Testis (tissue), 2 donors: ENCODE data around the gene KLK14.

ENCODE experiments used
- POLR2A ChIP-seq: fragments of 450-650 bp; IDR thresholded peaks from one replicate; pipeline ENCODE4 v1.6.1; 2017; ENCODE audit warnings: antibody characterized with exemption, mild to moderate bottlenecking, moderate library complexity
- TF ChIP-seq, protein P1 (sequence below), 3 experiments: fragments of 450-650 bp in 2 of 3; fragments of 200-600 bp in 1 of 3; sonication (generic) in 1 of 3; IDR thresholded peaks; one replicate each; pipeline ENCODE4 v1.5.1; 2016 to 2019; ENCODE audit warnings: antibody characterized with exemption in 3 of 3, mild to moderate bottlenecking in 2 of 3, moderate library complexity in 1 of 3

DNA sequence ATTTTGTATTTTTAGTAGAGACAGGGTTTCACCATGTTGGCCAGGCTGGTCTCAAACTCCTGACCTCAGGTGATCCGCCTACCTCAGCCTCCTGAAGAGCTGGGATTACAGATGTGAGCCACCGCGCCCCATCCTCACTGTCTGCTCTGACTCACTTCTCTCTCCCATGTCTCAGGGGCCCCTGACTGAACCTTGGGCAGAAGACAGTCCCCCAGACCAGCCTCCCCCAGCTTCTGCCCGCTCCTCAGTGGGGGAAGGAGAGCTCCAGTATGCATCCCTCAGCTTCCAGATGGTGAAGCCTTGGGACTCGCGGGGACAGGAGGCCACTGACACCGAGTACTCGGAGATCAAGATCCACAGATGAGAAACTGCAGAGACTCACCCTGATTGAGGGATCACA is 47.0 kb upstream of the KLK14 start:
- TF ChIP-seq, protein P1, sequence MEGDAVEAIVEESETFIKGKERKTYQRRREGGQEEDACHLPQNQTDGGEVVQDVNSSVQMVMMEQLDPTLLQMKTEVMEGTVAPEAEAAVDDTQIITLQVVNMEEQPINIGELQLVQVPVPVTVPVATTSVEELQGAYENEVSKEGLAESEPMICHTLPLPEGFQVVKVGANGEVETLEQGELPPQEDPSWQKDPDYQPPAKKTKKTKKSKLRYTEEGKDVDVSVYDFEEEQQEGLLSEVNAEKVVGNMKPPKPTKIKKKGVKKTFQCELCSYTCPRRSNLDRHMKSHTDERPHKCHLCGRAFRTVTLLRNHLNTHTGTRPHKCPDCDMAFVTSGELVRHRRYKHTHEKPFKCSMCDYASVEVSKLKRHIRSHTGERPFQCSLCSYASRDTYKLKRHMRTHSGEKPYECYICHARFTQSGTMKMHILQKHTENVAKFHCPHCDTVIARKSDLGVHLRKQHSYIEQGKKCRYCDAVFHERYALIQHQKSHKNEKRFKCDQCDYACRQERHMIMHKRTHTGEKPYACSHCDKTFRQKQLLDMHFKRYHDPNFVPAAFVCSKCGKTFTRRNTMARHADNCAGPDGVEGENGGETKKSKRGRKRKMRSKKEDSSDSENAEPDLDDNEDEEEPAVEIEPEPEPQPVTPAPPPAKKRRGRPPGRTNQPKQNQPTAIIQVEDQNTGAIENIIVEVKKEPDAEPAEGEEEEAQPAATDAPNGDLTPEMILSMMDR (IDR thresholded peaks at IDR 0.05), result no peak
- no peak for TF ChIP-seq POLR2A
